HEK293T (cell line): ENCODE measurements around the gene POLD2.

ENCODE experiments used
- CTCF ChIA-PET: fragments of 350-600 bp; formaldehyde crosslinking; extraction: SDS; loops from one replicate; lab custom pipeline; 2021; ENCODE audit warnings: antibody characterized with exemption, inconsistent platforms; lab: Yijun Ruan, JAX
- POLR2A ChIA-PET: fragments of 350-600 bp; formaldehyde crosslinking; extraction: SDS; loops from one replicate; lab custom pipeline; 2020; ENCODE audit warnings: antibody characterized with exemption, inconsistent platforms; lab: Yijun Ruan, JAX
- DNase-seq: peaks from one replicate; pipeline ENCODE4 v3.0.0; 2012; ENCODE audit warnings: mixed read lengths; ENCODE audit errors: extremely low spot score
- ARNT ChIP-seq: fragments of 450-650 bp; IDR thresholded peaks from 2 replicates; pipeline ENCODE4 v1.6.1; 2017; ENCODE audit warnings: mild to moderate bottlenecking
- BHLHE40 ChIP-seq: fragments of 450-650 bp; IDR thresholded peaks from 2 replicates; pipeline ENCODE4 v1.6.1; 2016; ENCODE audit warnings: mild to moderate bottlenecking, moderate library complexity, borderline replicate concordance
- CTBP1 ChIP-seq: fragments of 450-650 bp; IDR thresholded peaks from 2 replicates; pipeline ENCODE4 v1.6.1; 2016; ENCODE audit warnings: borderline replicate concordance
- ELF4 ChIP-seq: fragments of 450-650 bp; IDR thresholded peaks from 2 replicates; pipeline ENCODE4 v1.6.1; 2017; ENCODE audit warnings: antibody characterized with exemption
- FOXA1 ChIP-seq: fragments of 450-650 bp; IDR thresholded peaks from 2 replicates; pipeline ENCODE4 v1.6.1; 2016; ENCODE audit warnings: mild to moderate bottlenecking
- FOXK2 ChIP-seq: fragments of 450-650 bp; IDR thresholded peaks from 2 replicates; pipeline ENCODE4 v1.6.1; 2016; ENCODE audit warnings: mild to moderate bottlenecking
- FOXM1 ChIP-seq: fragments of 450-650 bp; IDR thresholded peaks from 2 replicates; pipeline ENCODE4 v1.6.1; 2017; ENCODE audit warnings: mild to moderate bottlenecking, borderline replicate concordance
- HDGF ChIP-seq: fragments of 450-650 bp; IDR thresholded peaks from 2 replicates; pipeline ENCODE4 v1.6.1; 2017; ENCODE audit warnings: antibody characterized with exemption, borderline replicate concordance
- L3MBTL2 ChIP-seq: fragments of 450-650 bp; conservative IDR thresholded peaks from 2 replicates; pipeline ENCODE4 v1.6.1; 2016; ENCODE audit warnings: mild to moderate bottlenecking
- LEF1 ChIP-seq: fragments of 450-650 bp; IDR thresholded peaks from 2 replicates; pipeline ENCODE4 v1.6.1; 2017; ENCODE audit warnings: mild to moderate bottlenecking, borderline replicate concordance
- NFRKB ChIP-seq: fragments of 450-650 bp; IDR thresholded peaks from 2 replicates; pipeline ENCODE4 v1.6.1; 2016; ENCODE audit warnings: mild to moderate bottlenecking, moderate library complexity
- SP1 ChIP-seq: fragments of 450-650 bp; IDR thresholded peaks from 2 replicates; pipeline ENCODE4 v1.6.1; 2017
- SUZ12 ChIP-seq: fragments of 450-650 bp; IDR thresholded peaks from 2 replicates; pipeline ENCODE4 v1.6.1; 2016; ENCODE audit warnings: mild to moderate bottlenecking
- TARDBP ChIP-seq: fragments of 450-650 bp; IDR thresholded peaks from 2 replicates; pipeline ENCODE4 v1.6.1; 2016
- ZNF384 ChIP-seq: fragments of 450-650 bp; IDR thresholded peaks from 2 replicates; pipeline ENCODE4 v1.6.1; 2016
- TF ChIP-seq, protein P1 (sequence below): fragments of 450-650 bp; IDR thresholded peaks from 2 replicates; pipeline ENCODE4 v1.6.1; 2016

The POLD2 gene

DNA sequence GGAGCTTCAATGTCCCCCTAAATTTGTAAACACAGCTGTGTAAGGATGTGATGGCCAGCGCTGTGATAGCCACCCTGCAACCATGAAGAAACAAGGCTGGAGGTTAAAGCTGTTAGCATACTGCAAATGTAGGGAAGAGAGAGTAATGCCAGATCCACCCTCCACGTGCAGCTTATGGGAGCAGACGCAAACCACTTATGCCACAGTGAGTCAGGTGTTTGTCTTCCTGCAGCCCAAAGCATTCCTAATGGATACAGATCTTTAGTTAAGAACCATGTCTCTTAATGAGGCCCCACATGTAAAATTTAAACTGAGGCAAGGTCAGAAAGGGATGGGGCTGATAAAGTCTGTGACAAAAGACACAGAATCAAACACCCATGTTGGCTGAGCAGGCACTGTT is 31.4 kb upstream of the POLD2 start:
- no peak for DNase-seq
- ChIA-PET POLR2A (interaction anchor here (0.5 kb wide), 1 partner anchor 393 kb away, joined by 3 read pairs; no protein-coding TSS in a partner anchor), CTCF (no interaction called here)
- TF ChIP-seq FOXA1, result no peak
- TF ChIP-seq FOXM1, result no peak
- no peak for TF ChIP-seq TARDBP
- TF ChIP-seq L3MBTL2, result no peak
- no peak for TF ChIP-seq SUZ12
- no peak for TF ChIP-seq NFRKB
- no peak for TF ChIP-seq ARNT
- no peak for TF ChIP-seq SP1
- TF ChIP-seq HDGF, result no peak
- no peak for TF ChIP-seq ZNF384
- no peak for TF ChIP-seq FOXK2
- TF ChIP-seq ELF4, result no peak
- TF ChIP-seq, protein P1, sequence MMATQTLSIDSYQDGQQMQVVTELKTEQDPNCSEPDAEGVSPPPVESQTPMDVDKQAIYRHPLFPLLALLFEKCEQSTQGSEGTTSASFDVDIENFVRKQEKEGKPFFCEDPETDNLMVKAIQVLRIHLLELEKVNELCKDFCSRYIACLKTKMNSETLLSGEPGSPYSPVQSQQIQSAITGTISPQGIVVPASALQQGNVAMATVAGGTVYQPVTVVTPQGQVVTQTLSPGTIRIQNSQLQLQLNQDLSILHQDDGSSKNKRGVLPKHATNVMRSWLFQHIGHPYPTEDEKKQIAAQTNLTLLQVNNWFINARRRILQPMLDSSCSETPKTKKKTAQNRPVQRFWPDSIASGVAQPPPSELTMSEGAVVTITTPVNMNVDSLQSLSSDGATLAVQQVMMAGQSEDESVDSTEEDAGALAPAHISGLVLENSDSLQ, result no peak

DNA sequence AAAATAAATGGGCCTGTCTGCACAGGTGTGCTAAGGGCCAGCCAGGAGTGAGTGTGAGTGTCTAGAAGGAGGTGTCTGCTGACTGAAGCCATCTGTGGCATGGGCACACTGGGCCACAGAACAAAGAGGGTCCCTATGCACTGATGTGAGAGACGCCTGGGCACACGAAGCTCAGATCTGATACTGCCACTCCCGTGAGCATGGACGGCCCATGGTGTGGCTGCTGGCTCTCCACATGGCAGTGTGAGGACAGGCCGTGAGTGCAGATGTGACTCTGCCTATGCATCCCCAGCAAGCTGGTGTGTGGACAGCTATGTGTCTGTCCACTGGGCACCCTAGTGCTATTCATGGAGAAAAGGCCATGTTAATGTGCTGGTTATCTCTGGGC is 30.6 kb upstream of the POLD2 start:
- POLR2A ChIA-PET, result no interaction called here
- CTCF ChIA-PET, result no interaction called here
- DNase-seq, result no peak
- TF ChIP-seq, protein P1, result no peak
- TF ChIP-seq SUZ12, result no peak
- no peak for TF ChIP-seq ARNT
- no peak for TF ChIP-seq BHLHE40

DNA sequence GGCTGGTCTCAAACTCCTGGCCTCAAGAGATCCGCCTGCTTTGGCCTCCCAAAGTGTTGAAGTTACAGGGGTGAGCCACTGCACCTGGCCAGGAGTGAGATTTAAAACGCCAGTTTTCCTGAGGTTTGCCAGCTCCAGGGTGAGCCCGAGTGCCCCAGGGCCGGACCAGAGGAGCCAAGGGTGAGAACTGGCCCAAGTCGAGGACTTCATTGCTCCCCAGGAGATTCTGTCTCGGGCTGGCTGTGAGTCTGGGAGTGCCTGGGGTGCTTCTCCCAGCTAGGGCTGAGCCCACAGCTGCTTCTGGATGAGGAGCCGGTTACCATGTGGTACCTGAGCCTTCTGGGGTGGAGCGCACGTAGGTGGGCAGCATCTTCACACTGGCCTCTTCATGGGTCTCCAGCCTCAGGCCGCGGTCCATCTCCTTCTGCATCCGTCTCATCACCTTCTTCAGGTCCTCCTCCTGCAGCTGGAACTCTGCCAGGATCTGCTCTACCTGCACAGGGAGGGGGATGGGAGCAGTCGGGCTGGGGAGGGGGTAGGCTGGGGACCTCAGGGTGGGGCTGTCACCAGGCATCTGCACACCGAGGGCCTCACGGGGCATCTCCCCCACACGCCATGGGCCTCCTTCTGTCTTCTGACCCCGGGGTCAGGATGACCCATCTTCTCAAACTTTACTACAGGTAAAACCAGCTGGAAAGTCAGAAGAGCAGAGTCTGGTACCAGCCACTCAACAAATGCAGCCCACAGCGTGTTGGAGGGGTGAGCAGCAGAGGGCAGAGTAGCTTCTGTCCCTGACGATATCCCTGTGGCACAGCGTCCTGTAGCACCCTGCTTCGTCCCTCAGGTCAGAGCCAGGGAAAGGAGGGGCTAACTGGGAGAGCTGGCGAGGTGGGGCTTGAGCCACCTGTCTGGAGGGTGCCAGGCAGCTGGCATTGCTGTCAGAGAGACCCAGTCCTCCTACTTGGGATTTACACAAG is 29.9 kb upstream of the POLD2 start:
- no peak for DNase-seq
- CTCF ChIA-PET, result no interaction called here
- TF ChIP-seq ARNT (no peak), BHLHE40 (no peak), SUZ12 (no peak), TARDBP (no peak), FOXK2 (no peak), NFRKB (no peak), ELF4 (no peak), CTBP1 (no peak), HDGF (no peak)
- POLR2A ChIA-PET, result no interaction called here

DNA sequence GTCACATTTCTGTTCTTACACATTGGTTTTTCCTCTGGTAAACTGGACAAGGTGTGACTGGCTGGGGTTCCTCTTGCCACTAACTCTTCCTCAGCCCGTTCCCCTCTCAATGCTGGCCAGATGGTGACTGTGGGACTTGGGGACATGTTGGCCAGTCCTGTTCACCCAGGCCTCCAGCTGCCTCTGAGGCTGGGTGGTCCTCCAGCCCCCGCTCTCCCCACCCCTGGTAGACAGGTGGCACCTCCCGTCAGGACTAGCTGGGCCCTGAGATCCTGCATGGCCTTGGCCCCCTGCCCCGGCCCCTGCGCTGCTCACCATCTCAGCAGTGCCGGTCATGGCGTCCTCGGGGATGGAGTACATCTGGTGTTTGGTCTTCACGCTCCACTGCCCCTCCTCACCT is 28.6 kb upstream of the POLD2 start:
- TF ChIP-seq FOXA1 (no peak), SUZ12 (no peak), LEF1 (no peak), HDGF (no peak), FOXM1 (no peak), L3MBTL2 (no peak), TARDBP (no peak), BHLHE40 (no peak), SP1 (no peak)
- ChIA-PET CTCF (no interaction called here), POLR2A (no interaction called here)

DNA sequence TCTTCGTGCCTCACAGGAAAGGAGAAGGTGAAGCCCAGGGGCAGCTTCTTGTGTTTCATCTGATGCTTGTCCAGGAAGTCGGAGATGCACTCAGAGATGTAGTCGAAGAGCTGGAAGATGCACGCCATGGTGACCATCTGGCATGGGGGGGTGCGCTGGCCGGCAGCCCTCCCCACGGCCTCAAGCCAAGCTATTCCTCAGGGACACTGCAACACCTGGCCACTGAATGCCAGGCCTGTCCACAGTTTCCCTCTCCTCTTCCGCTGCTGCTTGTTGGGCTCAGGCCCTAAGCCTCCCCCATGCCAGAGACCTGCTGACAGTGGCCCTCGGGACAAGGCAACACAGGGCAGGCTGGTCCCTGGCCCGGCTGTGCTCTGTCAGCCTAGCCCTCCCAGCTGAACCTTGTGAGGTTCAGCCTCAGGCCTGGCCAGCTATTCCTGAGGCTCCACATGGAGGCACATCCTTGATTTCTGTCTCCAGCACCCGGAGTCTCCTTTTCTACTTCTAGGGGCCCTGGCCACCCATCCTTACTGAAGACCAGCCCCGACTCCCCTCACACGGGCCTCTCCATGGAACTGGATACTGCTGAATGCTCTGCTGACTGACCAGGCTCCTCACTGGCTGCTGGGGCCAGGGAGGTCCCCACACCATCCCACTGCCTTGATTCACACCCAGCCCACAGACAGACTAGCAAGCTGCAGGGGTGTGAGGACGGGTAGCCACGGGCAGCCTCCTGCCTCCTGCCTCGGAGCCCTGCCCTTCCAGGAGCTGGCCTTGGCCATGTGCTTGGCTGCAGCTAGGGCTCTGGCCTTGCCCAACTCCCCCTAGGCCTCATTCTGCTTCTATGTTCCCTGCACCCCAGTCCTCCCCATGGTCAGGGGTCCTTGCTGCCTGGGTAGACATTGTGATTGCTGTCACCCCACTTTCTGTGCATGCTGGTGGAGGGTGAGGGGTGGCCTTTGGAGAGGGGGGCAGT is 27.9 kb upstream of the POLD2 start:
- DNase-seq, result no peak
- ChIA-PET CTCF (no interaction called here), POLR2A (no interaction called here)
- TF ChIP-seq ELF4 (no peak), L3MBTL2 (no peak), ZNF384 (no peak), LEF1 (no peak)

More for the DNA sequence above, 28.6 kb upstream of the POLD2 start:
- no peak for DNase-seq

DNA sequence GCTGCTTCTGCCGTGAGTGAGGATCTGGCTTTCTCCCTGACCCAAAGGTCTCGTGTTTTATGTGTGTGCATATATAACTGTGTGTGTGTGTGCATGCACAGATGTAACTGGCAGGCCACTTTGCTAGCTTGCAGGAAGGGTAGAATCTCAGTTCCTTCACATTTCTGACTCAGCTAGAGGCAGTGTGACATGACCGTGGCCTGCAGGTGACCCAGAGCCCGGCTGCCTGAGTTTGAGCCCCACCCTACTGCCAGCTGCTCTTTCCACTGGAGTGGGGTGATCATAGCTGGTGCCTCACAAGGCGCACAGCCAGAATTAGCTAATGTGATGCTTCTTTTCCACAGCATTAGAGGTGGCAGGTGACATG is 27.1 kb upstream of the POLD2 start:
- DNase-seq, result no peak
- CTCF ChIA-PET, result no interaction called here
- POLR2A ChIA-PET, result no interaction called here
- TF ChIP-seq CTBP1, result no peak
- TF ChIP-seq LEF1, result no peak
- no peak for TF ChIP-seq NFRKB
- no peak for TF ChIP-seq FOXK2
- TF ChIP-seq, protein P1, result no peak
- no peak for TF ChIP-seq HDGF
- TF ChIP-seq SP1, result no peak
- no peak for TF ChIP-seq BHLHE40
- no peak for TF ChIP-seq L3MBTL2
- no peak for TF ChIP-seq TARDBP
- TF ChIP-seq FOXM1, result no peak
- no peak for TF ChIP-seq ZNF384
- no peak for TF ChIP-seq FOXA1
